Stimulated activated CD4-positive, alpha-beta T cell treated with anti-CD3 and anti-CD28 coated beads, TNF-alpha, amount 100 ng/mL, for 24 hours (primary cell): ENCODE data around the gene CTTNBP2NL.
A peak's percentile ranks its signal among the peaks of the same experiment; 100 is the strongest.
"Not testable (repeated sequence)": the region's sequence is repeated elsewhere in the genome, so short reads cannot be mapped to it uniquely, and the experiment has no call there.

ENCODE experiments used
- DNase-seq, 3 experiments: peaks; one replicate each; pipeline ENCODE4 v3.0.0-alpha.2; 2020; ENCODE audit warnings: low read depth in 3 of 3

The CTTNBP2NL gene

GRCh38 chr1:112386024-112386723, 9.8 kb upstream of the CTTNBP2NL start:
- DNase-seq = no peak

- no peak for DNase-seq
These were observed 9.2 kb upstream of the CTTNBP2NL start for GRCh38 chr1:112386731-112387346.

- no peak for DNase-seq
These were observed 8.2 kb upstream of the CTTNBP2NL start for GRCh38 chr1:112387807-112388206.

- no peak for DNase-seq
These were observed 7.6 kb upstream of the CTTNBP2NL start for GRCh38 chr1:112388436-112388835.

GRCh38 chr1:112389689-112390088, 6.3 kb upstream of the CTTNBP2NL start:
- no peak for DNase-seq

GRCh38 chr1:112390335-112390734, 5.7 kb upstream of the CTTNBP2NL start:
- DNase-seq = not testable (repeated sequence)

GRCh38 chr1:112390775-112391602, 5.0 kb upstream of the CTTNBP2NL start:
- peak; percentile 66 to 76 (median 69) for DNase-seq

GRCh38 chr1:112391603-112391940, 4.4 kb upstream of the CTTNBP2NL start:
- DNase-seq = no peak

- DNase-seq = no peak
These were observed 2.4 kb upstream of the CTTNBP2NL start for GRCh38 chr1:112393631-112393974.

- DNase-seq = no peak
These were observed 1.3 kb upstream of the CTTNBP2NL start for GRCh38 chr1:112394743-112395062.

GRCh38 chr1:112395256-112395820, 676 bp upstream of the CTTNBP2NL start:
- no peak for DNase-seq

GRCh38 chr1:112396653-112397471, 848 bp downstream of the CTTNBP2NL start:
- no peak for DNase-seq

- no peak for DNase-seq
These were observed 1.8 kb downstream of the CTTNBP2NL start for GRCh38 chr1:112397841-112398240.

GRCh38 chr1:112399456-112399855, 3.4 kb downstream of the CTTNBP2NL start:
- DNase-seq = no peak

GRCh38 chr1:112400706-112401105, 4.7 kb downstream of the CTTNBP2NL start:
- not testable (repeated sequence) for DNase-seq

GRCh38 chr1:112402682-112403643, 6.9 kb downstream of the CTTNBP2NL start:
- DNase-seq = no peak

- no peak for DNase-seq
These were observed 10.8 kb downstream of the CTTNBP2NL start for GRCh38 chr1:112406771-112407170.

GRCh38 chr1:112409414-112409813, 13.4 kb downstream of the CTTNBP2NL start:
- DNase-seq = no peak

- DNase-seq = no peak
These were observed 14.7 kb downstream of the CTTNBP2NL start for GRCh38 chr1:112410673-112411072.

GRCh38 chr1:112417271-112417670, 21.3 kb downstream of the CTTNBP2NL start:
- DNase-seq = no peak
